IMR-90 (cell line): Measurements from ENCODE around the gene FOXS1. TPM values are rescaled to one million over a fixed set of nuclear protein-coding genes. Genes with fewer than 3 reads are reported as not detected.

Experiments
- ATAC-seq: fragments of 200-7000 bp; cut with Tn5 transposase; 2 replicates; pipeline ENCODE4 v1.9.1; 2020; ENCODE audit warnings: low read depth, mild to moderate bottlenecking, moderate library complexity
- BruUV-seq: library from RNA; stranded (reverse); fragments of 400-500 nt; replicated peaks from 2 replicates; lab custom pipeline; 2021; lab: Mats Ljungman, UMichigan
- CTCF ChIA-PET: fragments of 300-600 bp; formaldehyde crosslinking; extraction: SDS; loops from one replicate; lab custom pipeline; 2021; ENCODE audit warnings: antibody characterized with exemption; lab: Yijun Ruan, JAX
- POLR2A ChIA-PET: fragments of 300-600 bp; sonication (Branson Sonifier 250); formaldehyde crosslinking; loops from one replicate; lab custom pipeline; 2022; ENCODE audit warnings: antibody characterized with exemption; ENCODE audit not compliant: unreplicated experiment; lab: Charles Lee
- DNase-seq: peaks from one replicate; pipeline ENCODE4 v3.0.0; 2013
- H2AFZ ChIP-seq: replicated peaks from 2 replicates; pipeline ENCODE3; 2013; ENCODE audit warnings: low read length, mild to moderate bottlenecking; ENCODE audit not compliant: poor library complexity
- H2AK5ac ChIP-seq: 2 replicates; pipeline ENCODE4 v1.6.1; 2013; ENCODE audit warnings: low read depth, low read length, inconsistent platforms
- H2AK9ac ChIP-seq: replicated peaks from 2 replicates; pipeline ENCODE3; 2013; ENCODE audit warnings: mild to moderate bottlenecking, low read depth, low read length, moderate library complexity; ENCODE audit not compliant: poor library complexity
- H2BK120ac ChIP-seq: 2 replicates; pipeline ENCODE4 v1.6.1; 2013; ENCODE audit warnings: low read depth, low read length, inconsistent platforms
- H2BK15ac ChIP-seq: 3 replicates; pipeline ENCODE4 v1.6.1; 2013; ENCODE audit warnings: low read depth, low read length, inconsistent platforms
- H2BK20ac ChIP-seq: 2 replicates; pipeline ENCODE4 v1.6.1; 2013; ENCODE audit warnings: low read depth, mild to moderate bottlenecking, inconsistent platforms, low read length, moderate library complexity
- H2BK5ac ChIP-seq: 2 replicates; pipeline ENCODE4 v1.6.1; 2013; ENCODE audit warnings: mild to moderate bottlenecking, low read depth, low read length, inconsistent platforms; ENCODE audit not compliant: poor library complexity, severe bottlenecking
- H3K14ac ChIP-seq: replicated peaks from 2 replicates; pipeline ENCODE4 v1.6.1; 2013; ENCODE audit warnings: low read depth, low read length, inconsistent platforms
- H3K18ac ChIP-seq: 2 replicates; pipeline ENCODE4 v1.6.1; 2013; ENCODE audit warnings: low read depth, low read length, control low read depth
- H3K23ac ChIP-seq: 2 replicates; pipeline ENCODE4 v1.6.1; 2013; ENCODE audit warnings: low read depth, low read length, inconsistent platforms
- H3K27ac ChIP-seq: 2 replicates; pipeline ENCODE4 v1.5.1; 2013; ENCODE audit warnings: mild to moderate bottlenecking, control low read depth, low read length; ENCODE audit not compliant: insufficient read depth
- H3K27me3 ChIP-seq: 2 replicates; pipeline ENCODE4 v1.6.1; 2013; ENCODE audit warnings: low read length; ENCODE audit not compliant: control insufficient read depth, insufficient read depth
- H3K36me3 ChIP-seq: 2 replicates; pipeline ENCODE4 v1.6.1; 2013; ENCODE audit warnings: low read length, mixed read lengths; ENCODE audit not compliant: control insufficient read depth, insufficient read depth
- H3K4ac ChIP-seq: 2 replicates; pipeline ENCODE4 v1.6.1; 2013; ENCODE audit warnings: low read depth, low read length, inconsistent platforms
- H3K4me1 ChIP-seq: 2 replicates; pipeline ENCODE4 v1.6.1; 2013; ENCODE audit warnings: low read length, mixed read lengths; ENCODE audit not compliant: control insufficient read depth, insufficient read depth
- H3K4me2 ChIP-seq: 2 replicates; pipeline ENCODE4 v1.6.1; 2013; ENCODE audit warnings: low read depth, mild to moderate bottlenecking, control low read depth, low read length, moderate library complexity
- H3K4me3 ChIP-seq: 2 replicates; pipeline ENCODE4 v1.5.1; 2013; ENCODE audit warnings: low read depth, mild to moderate bottlenecking, control low read depth, low read length, moderate library complexity; ENCODE audit not compliant: insufficient read depth
- H3K56ac ChIP-seq: 2 replicates; pipeline ENCODE4 v1.6.1; 2013; ENCODE audit warnings: low read length, inconsistent platforms; ENCODE audit not compliant: insufficient read depth; ENCODE audit errors: extremely low read depth
- H3K79me1 ChIP-seq, 2 experiments: 2 replicates each; pipeline ENCODE4 v1.6.1; 2013; ENCODE audit warnings: low read length in 2 of 2, inconsistent platforms in 1 of 2, low read depth in 1 of 2
- H3K9ac ChIP-seq: 2 replicates; pipeline ENCODE4 v1.6.1; 2013; ENCODE audit warnings: low read depth, low read length, control low read depth
- H3K9me1 ChIP-seq: 2 replicates; pipeline ENCODE4 v1.6.1; 2013; ENCODE audit warnings: low read length, inconsistent platforms; ENCODE audit not compliant: insufficient read depth
- H3K9me3 ChIP-seq: 2 replicates; pipeline ENCODE4 v1.6.1; 2013; ENCODE audit warnings: low read length; ENCODE audit not compliant: control insufficient read depth, insufficient read depth
- H4K20me1 ChIP-seq: 2 replicates; pipeline ENCODE4 v1.6.1; 2013; ENCODE audit warnings: low read length, inconsistent platforms; ENCODE audit not compliant: insufficient read depth
- H4K5ac ChIP-seq: 2 replicates; pipeline ENCODE4 v1.6.1; 2013; ENCODE audit warnings: mild to moderate bottlenecking, low read depth, low read length, control low read depth
- H4K8ac ChIP-seq, 2 experiments: 2 replicates each; pipeline ENCODE4 v1.6.1; 2013; ENCODE audit warnings: low read depth in 2 of 2, low read length in 2 of 2, control low read depth in 1 of 2, inconsistent platforms in 1 of 2
- H4K91ac ChIP-seq: 2 replicates; pipeline ENCODE4 v1.6.1; 2013; ENCODE audit warnings: low read depth, low read length, inconsistent platforms; ENCODE audit not compliant: insufficient read depth
- BHLHE40 ChIP-seq: fragments of 150-350 bp; IDR thresholded peaks from 2 replicates; pipeline ENCODE4 v1.6.1; 2016; ENCODE audit warnings: mild to moderate bottlenecking, low read depth, low read length
- CEBPB ChIP-seq: IDR thresholded peaks from 2 replicates; pipeline ENCODE4 v1.6.1; 2012; ENCODE audit warnings: low read depth, low read length, improper control_type of control experiment
- CHD1 ChIP-seq: IDR thresholded peaks from 2 replicates; pipeline ENCODE4 v1.6.1; 2012; ENCODE audit warnings: low read depth, low read length, improper control_type of control experiment
- ELK1 ChIP-seq: fragments of 150-350 bp; IDR thresholded peaks from 2 replicates; pipeline ENCODE4 v1.6.1; 2016; ENCODE audit warnings: low read depth, mild to moderate bottlenecking, low read length, moderate library complexity, borderline replicate concordance
- FOS ChIP-seq: fragments of 150-350 bp; IDR thresholded peaks from 2 replicates; pipeline ENCODE4 v1.6.1; 2016; ENCODE audit warnings: low read depth, low read length
- MAFK ChIP-seq: IDR thresholded peaks from 2 replicates; pipeline ENCODE4 v1.6.1; 2012; ENCODE audit warnings: low read depth, low read length, improper control_type of control experiment
- MAZ ChIP-seq: IDR thresholded peaks from 2 replicates; pipeline ENCODE4 v1.6.1; 2012; ENCODE audit warnings: low read depth, mild to moderate bottlenecking, low read length, improper control_type of control experiment, moderate library complexity, borderline replicate concordance
- MXI1 ChIP-seq: IDR thresholded peaks from 2 replicates; pipeline ENCODE4 v1.6.1; 2012; ENCODE audit warnings: low read depth, mild to moderate bottlenecking, low read length, moderate library complexity, borderline replicate concordance
- NFE2L2 ChIP-seq: fragments of 150-350 bp; IDR thresholded peaks from 2 replicates; pipeline ENCODE4 v1.6.1; 2016; ENCODE audit warnings: low read depth, mild to moderate bottlenecking, low read length
- POLR2A ChIP-seq: IDR thresholded peaks from 2 replicates; pipeline ENCODE4 v1.6.1; 2012; ENCODE audit warnings: mild to moderate bottlenecking, low read depth, low read length
- RAD21 ChIP-seq: IDR thresholded peaks from 2 replicates; pipeline ENCODE4 v1.6.1; 2012; ENCODE audit warnings: low read length, improper control_type of control experiment
- RCOR1 ChIP-seq: IDR thresholded peaks from 2 replicates; pipeline ENCODE4 v1.6.1; 2012; ENCODE audit warnings: mild to moderate bottlenecking, low read length, improper control_type of control experiment; ENCODE audit not compliant: insufficient replicate concordance
- RFX5 ChIP-seq: IDR thresholded peaks from 2 replicates; pipeline ENCODE4 v1.8.0; 2012; ENCODE audit warnings: low read depth, mild to moderate bottlenecking, low read length, moderate library complexity
- SMC3 ChIP-seq: fragments of 150-350 bp; IDR thresholded peaks from 2 replicates; pipeline ENCODE4 v1.6.1; 2016; ENCODE audit warnings: low read depth, mild to moderate bottlenecking, antibody characterized with exemption, low read length, moderate library complexity
- WGBS, 2 experiments: methylation state at CpG; one replicate each; pipeline versions ENCODE4 v1.1.5 to v1.1.7; 2013; ENCODE audit warnings: missing lambda C conversion rate in 2 of 2; ENCODE audit not compliant: insufficient read length in 1 of 2; ENCODE audit errors: extremely low coverage in 2 of 2; 5-methylcytosine and 5-hydroxymethylcytosine counted together
- dilution Hi-C: fragments of 300-500 bp; cut with HindIII; formaldehyde crosslinking; loops from one replicate; pipeline ENCODE4 v1.14.3; 2018; ENCODE audit warnings: low sequenced_read_pairs; ENCODE audit not compliant: unreplicated experiment
- in situ Hi-C: fragments of 300-500 bp; cut with MboI; formaldehyde crosslinking; loops from 3 replicates; pipeline ENCODE4 v1.14.3; 2019; ENCODE audit warnings: low sequenced_read_pairs, inconsistent platforms, mixed read lengths
- intact Hi-C: fragments of 100-400 bp; cut with micrococcal nuclease; formaldehyde crosslinking; loops from 2 replicates; pipeline ENCODE4 v1.10.0; 2022
- polyA plus RNA-seq, 3 experiments: library from polyadenylated mRNA; depleted of rRNA; stranded (reverse); fragments of >200 nt; gene quantifications; 2 replicates each; pipeline ENCODE4 v1.2.3, GENCODE V29; 2012; ENCODE audit warnings: low replicate concordance in 1 of 3
- total RNA-seq: library from RNA; depleted of rRNA; stranded (reverse); fragments of >200 nt; gene quantifications from 2 replicates; pipeline ENCODE4 v1.2.3, GENCODE V29; 2012
- TF ChIP-seq, protein P1 (sequence below): fragments of 150-350 bp; IDR thresholded peaks from 2 replicates; pipeline ENCODE4 v1.6.1; 2017; ENCODE audit warnings: mild to moderate bottlenecking, antibody characterized with exemption, low read length, low read depth
- TF ChIP-seq, protein P2 (sequence below): conservative IDR thresholded peaks from 2 replicates; pipeline ENCODE4 v1.5.1; 2012; ENCODE audit warnings: mild to moderate bottlenecking, low read depth, low read length, improper control_type of control experiment

The FOXS1 gene
- total and polyA plus RNA-seq, 2 of the 4 experiments (the other 2 are of a cell fraction), result not detected

- ATAC-seq (no peak), DNase-seq (no peak)
- no peaks in the 10 kb centered on the region; the same call in 1 of the 2 replicates for H3K9me1 ChIP-seq
- H3K23ac ChIP-seq, result no peak overlapping the region
- H4K5ac ChIP-seq, result no peak overlapping the region
- H3K56ac ChIP-seq, result no peak overlapping the region
- H4K91ac ChIP-seq, result no peak overlapping the region
- no peak overlapping the region for H2AK9ac ChIP-seq
- peaks cover 9% of the 10 kb centered on the region for H3K36me3 ChIP-seq
- H4K20me1 ChIP-seq, result peaks cover 3% of the 10 kb centered on the region; the same call in 1 of the 2 replicates
- H3K18ac ChIP-seq, result no peak overlapping the region
- intact Hi-C loops (no loop called here), in situ Hi-C loops (no loop called here), dilution Hi-C loops (no loop called here)
- no peak overlapping the region for H2BK5ac ChIP-seq
- H2AFZ ChIP-seq, result no peak overlapping the region
- H2BK20ac ChIP-seq, result no peak overlapping the region
- POLR2A ChIA-PET, result no interaction called here
- H3K14ac ChIP-seq, result no peak overlapping the region
- no peaks in the 10 kb centered on the region for H3K27me3 ChIP-seq
- no peak overlapping the region for H4K8ac ChIP-seq
- CTCF ChIA-PET, result no interaction called here
- no peaks in the 10 kb centered on the region for H3K4me1 ChIP-seq
- no peaks in the 10 kb centered on the region for H3K9me3 ChIP-seq
- H3K9ac ChIP-seq, result no peak overlapping the region
- no peak overlapping the region for H3K4me3 ChIP-seq
- no peak overlapping the region for H3K4me2 ChIP-seq
- H2AK5ac ChIP-seq, result no peak overlapping the region
- peaks cover 15 to 28% of the 10 kb centered on the region in 2 experiments for H3K79me1 ChIP-seq
- WGBS, 2 experiments, result no CpG with 5 or more reads among the region's 3 CpGs
- no peak overlapping the region for H3K4ac ChIP-seq
- no peak overlapping the region for H3K27ac ChIP-seq
- BruUV-seq, result no TSS peak
- TF ChIP-seq, protein P1, sequence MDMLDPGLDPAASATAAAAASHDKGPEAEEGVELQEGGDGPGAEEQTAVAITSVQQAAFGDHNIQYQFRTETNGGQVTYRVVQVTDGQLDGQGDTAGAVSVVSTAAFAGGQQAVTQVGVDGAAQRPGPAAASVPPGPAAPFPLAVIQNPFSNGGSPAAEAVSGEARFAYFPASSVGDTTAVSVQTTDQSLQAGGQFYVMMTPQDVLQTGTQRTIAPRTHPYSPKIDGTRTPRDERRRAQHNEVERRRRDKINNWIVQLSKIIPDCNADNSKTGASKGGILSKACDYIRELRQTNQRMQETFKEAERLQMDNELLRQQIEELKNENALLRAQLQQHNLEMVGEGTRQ, result no peak
- TF ChIP-seq NFE2L2 (no peak), POLR2A (no peak), RCOR1 (no peak), MAFK (no peak), RFX5 (no peak), MXI1 (no peak), FOS (no peak), ELK1 (no peak), CEBPB (no peak), RAD21 (no peak), BHLHE40 (no peak), MAZ (no peak), CHD1 (no peak), SMC3 (no peak)
- TF ChIP-seq, protein P2, sequence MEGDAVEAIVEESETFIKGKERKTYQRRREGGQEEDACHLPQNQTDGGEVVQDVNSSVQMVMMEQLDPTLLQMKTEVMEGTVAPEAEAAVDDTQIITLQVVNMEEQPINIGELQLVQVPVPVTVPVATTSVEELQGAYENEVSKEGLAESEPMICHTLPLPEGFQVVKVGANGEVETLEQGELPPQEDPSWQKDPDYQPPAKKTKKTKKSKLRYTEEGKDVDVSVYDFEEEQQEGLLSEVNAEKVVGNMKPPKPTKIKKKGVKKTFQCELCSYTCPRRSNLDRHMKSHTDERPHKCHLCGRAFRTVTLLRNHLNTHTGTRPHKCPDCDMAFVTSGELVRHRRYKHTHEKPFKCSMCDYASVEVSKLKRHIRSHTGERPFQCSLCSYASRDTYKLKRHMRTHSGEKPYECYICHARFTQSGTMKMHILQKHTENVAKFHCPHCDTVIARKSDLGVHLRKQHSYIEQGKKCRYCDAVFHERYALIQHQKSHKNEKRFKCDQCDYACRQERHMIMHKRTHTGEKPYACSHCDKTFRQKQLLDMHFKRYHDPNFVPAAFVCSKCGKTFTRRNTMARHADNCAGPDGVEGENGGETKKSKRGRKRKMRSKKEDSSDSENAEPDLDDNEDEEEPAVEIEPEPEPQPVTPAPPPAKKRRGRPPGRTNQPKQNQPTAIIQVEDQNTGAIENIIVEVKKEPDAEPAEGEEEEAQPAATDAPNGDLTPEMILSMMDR, result no peak
- no peak overlapping the region for H2BK120ac ChIP-seq
- no peak overlapping the region for H2BK15ac ChIP-seq
Observed at GRCh38 chr20:31797364-31797763, 48.0 kb downstream of the FOXS1 start.
